DMS153 treated with DMSO at 0.1 percent for 48 hours (cell line): ENCODE measurements around the gene TCFL5.

ENCODE experiments used
- DNase-seq: peaks from one replicate; lab custom pipeline; 2025; ENCODE audit not compliant: unreplicated experiment; lab: John Stamatoyannopoulos, UW

The TCFL5 gene

DNA sequence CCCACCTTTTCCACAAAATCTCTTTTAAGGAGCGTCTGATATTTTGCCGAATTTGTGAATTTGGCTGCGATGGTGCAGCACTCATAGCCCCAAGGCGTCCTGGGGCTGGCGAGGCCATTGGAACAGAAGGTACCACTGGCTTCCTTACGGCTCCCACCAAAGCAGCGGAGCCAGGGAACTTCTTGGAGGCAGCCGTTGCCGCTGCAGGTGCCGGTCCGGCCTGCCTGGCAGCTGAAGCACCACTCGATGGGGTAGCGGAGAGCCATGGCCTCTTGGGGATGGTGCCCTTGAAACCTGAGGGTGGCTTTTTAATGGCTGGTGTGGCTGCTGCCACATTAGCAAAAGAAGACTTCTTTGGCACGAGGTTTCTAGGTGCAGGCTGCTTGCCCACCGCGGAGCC, 34.9 kb upstream of the TCFL5 start:
- DNase-seq = no peak

DNA sequence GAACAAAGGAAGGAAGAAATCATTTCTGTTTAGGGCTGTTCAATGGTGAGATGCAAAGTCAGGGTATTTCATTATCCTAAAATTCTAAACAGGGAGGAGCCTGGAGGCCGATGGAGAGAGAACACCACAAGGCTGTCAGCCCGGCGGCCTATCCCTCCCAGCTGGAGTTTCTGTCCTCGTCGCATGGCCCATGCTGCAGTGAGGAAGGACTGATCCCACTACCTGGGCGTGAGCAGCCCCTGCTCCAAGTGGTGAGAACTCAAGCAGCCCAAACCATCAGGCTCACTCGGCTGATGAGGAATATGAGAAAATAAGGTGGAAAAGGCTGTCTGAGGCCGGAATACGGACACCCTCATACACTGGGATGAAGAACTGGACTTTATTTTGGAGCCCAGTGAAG, 33.9 kb upstream of the TCFL5 start:
- DNase-seq = no peak

GRCh38 chr20:62894261-62894660, 32.6 kb upstream of the TCFL5 start:
- DNase-seq = no peak

GRCh38 chr20:62893700-62894099, 32.1 kb upstream of the TCFL5 start:
- no peak for DNase-seq

GRCh38 chr20:62892348-62893304, 31.0 kb upstream of the TCFL5 start:
- DNase-seq = no peak

DNA sequence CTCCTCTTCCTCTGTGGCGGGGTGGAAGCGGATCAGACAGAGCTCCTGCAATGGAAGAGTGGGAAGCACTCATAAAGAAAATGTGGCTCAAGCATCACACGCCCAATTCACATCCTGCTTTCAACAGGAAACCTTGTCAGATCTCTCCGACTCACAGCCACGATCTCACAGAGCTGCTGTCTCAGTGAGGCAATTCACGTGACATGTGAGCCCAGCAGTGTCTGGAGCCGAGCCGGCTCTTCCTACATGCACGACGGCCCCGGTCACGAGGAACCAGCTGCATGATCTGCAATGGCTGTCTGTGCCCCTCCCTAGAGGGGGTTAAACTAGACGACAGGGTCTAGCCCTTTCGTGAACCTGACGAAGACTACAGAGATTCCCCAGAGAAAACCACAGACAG, 29.5 kb upstream of the TCFL5 start:
- no peak for DNase-seq

- DNase-seq = no peak
Measured at GRCh38 chr20:62890444-62890843, 28.8 kb upstream of the TCFL5 start.

DNA sequence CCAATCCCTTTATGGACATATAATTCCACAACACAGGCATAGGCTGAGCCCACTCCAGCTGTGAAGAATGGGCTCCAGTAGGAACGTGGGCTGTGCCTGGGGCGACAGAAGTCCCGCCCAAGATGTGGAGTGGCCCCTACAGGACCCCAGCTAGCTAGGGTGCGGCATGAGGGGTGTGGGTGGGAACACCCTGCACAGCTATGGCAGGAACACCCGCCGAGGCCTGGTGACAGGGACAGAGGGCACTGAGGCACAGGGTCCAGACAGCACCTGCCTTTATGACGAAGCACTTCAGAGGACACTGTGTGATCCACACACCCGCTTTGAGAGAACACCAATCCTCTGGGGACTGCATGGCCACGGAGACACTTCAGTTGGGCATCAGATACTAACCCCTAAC, 28.2 kb upstream of the TCFL5 start:
- DNase-seq = no peak

GRCh38 chr20:62889411-62889810, 27.8 kb upstream of the TCFL5 start:
- no peak for DNase-seq

DNA sequence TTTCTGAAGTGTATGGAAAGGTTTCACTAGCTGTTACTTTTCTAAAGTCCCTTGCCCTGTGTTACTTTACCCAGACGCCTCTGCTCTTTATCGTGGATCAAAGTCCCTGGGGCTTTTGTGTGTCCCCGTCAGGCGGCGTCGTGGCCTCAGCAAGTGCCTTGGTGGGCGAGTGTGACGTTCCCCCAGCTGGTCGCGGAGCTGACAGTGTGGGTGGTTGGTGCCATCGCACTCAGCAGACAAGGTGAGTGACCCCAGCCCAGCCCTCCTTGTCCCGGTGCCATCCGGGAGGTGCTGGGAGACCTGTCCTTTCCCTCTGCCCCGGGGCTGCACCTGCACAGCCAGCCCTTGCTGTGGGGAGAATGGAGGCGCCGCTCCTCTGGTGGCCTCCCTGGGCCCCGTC, 27.3 kb upstream of the TCFL5 start:
- DNase-seq = no peak

- DNase-seq = no peak
Measured at GRCh38 chr20:62888406-62888805, 26.8 kb upstream of the TCFL5 start.

- no peak for DNase-seq
Measured at GRCh38 chr20:62887860-62888239, 26.2 kb upstream of the TCFL5 start.

GRCh38 chr20:62887152-62887859, 25.7 kb upstream of the TCFL5 start:
- DNase-seq = peak; percentile 72

DNA sequence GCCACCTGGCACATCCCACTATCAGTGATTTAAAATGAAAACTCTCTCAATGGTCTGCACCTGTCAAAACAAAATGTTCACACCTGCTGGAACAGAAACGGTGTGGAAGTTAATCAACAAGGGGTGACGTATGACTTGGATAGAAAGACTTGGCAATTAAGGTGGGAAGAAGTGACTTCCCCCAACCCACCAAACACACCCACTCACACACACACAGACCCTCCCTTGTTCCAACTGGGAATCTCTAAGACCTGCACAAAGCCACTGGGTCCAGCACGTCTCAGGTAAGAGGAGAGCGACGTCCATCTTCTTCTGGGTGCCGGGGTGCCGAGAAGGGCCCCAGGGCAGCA, 25.1 kb upstream of the TCFL5 start:
- no peak for DNase-seq

DNA sequence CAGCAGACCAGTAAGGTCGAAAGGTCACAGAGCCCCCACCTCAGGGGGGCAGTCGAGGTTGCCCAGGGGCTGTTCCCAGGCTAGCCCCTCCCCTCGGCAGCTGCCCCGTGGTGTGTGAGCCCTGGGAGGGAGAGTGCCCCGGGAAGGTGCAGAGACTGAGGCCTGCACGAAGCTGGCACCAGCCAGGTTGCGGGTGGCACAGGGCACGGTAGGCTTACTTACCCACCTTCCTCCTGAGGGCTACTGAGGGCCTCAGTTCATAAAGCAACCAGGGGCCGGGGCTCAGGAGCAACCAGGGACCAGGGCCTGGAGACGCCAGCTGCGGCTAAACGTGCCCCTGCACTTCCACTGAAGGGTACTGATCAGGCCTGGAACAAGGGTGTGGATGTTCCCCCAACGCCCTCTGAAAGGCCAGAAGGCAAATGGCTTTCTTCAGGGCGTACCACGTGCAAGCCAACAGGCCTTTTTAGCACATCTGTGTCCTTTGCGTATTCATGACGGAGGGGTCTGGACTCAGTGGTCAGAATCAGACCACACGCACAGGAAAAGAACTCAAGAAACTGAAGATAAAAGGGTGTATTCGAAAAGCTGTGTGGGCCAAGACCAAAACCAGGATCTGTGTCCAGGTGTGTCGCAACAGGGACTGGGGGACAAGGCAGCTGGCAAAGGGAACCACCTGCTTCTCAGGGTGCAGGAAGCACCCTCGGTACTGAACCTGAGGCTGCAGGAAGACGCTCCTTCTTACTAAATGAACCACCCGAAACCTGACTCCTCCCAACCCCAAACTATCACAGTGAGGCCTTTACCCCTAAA, 24.5 kb upstream of the TCFL5 start:
- no peak for DNase-seq

DNA sequence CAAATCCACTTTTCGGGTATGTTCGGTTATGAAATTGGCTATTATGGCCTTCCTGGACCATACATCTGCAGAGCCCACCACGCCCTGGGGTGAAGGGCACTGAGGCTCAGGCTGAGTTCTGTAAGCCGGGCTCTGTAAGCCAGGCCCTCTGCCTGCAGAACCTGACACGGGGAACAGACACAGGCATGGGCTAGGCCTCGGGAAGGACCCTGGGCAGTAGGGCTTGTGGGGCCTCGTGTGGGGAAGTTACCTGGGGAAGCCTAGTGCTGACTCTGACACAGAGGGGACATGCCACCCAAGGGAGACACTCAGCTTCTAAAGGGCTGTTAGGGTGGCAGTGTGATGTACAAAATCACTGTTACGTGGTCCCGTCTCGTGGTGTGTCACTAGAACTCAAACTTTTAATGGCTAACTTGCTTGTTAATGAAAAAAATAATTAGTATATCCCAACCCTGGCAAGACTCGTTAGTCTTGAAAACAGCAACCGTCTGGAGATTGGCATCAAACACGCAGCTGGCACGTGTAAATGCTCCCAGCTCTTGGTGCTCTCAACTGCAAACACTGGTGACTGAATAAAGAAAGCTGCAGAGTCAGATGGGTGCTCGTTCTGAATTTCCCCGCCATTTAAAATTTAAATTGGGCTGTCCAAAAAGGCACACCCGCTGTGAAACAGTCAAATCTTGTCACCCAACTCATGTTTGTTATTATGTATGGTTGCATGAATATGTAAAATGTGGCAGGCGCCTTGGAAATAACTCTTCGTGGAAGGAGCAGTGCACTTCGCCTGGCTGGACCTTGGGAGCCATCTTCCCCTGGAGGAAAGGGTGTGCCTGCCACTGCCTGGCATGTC, 23.6 kb upstream of the TCFL5 start:
- no peak for DNase-seq

DNA sequence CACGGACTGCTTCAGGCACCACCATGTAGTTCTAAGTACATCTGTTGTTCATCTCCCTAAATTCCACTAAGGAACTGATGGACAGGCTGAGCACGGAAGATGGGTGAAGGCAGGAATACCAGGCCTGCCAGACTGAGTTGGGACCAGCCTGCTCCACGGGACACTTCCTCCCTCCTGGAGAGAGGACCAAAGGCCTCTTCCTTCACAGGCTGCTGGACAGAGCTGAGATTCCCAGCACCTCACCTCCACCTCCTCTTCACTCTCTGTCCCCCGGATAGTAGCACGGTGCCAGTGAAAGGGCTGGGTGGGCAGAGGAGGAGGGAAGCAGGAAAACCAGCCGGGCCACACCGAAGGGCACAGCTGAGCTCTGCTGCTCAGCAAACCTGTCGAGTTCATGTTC, 22.9 kb upstream of the TCFL5 start:
- no peak for DNase-seq

DNA sequence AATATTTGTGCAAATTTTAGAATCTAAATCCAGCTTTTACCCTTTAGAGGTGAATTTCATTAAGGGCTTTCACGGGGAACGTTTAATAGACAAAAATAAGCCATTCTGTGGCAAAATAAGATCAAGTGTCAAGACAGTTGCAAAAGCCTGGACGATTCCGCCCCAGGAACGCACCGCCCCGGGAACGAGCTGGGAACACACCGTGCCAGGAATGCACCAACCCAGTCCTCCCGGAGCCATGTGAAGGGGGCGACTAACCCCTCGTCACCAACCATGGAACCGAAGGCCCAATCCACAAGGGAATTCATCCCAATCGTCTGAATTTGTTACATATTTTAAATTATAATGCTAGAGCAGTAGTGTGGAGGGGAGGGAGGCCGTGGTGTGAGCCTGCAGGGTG, 20.8 kb upstream of the TCFL5 start:
- no peak for DNase-seq

GRCh38 chr20:62881662-62882395, 20.2 kb upstream of the TCFL5 start:
- DNase-seq = no peak
